Right cardiac atrium (tissue), 5 donors: ENCODE data around the gene ADAD2. TPM values are rescaled to one million over a fixed set of nuclear protein-coding genes. Genes with fewer than 3 reads are reported as not detected.

Source experiments
- ATAC-seq, 2 donors: fragments of 200-7000 bp; cut with Tn5 transposase; one replicate each; pipeline versions ENCODE4 v1.8.0 to v1.9.1; 2020; ENCODE audit warnings: moderate library complexity in 2 of 2, mild to moderate bottlenecking in 1 of 2
- DNase-seq, 3 donors: peaks; one replicate each; pipeline ENCODE4 v3.0.0-alpha.2; 2020
- H3K27ac ChIP-seq: one replicate; pipeline ENCODE4 v1.5.1; 2013; ENCODE audit warnings: mild to moderate bottlenecking, low read length, control low read depth, moderate library complexity
- H3K27me3 ChIP-seq: one replicate; pipeline ENCODE4 v1.6.1; 2013; ENCODE audit not compliant: control insufficient read depth, insufficient read depth
- H3K4me1 ChIP-seq: one replicate; pipeline ENCODE4 v1.6.1; 2013; ENCODE audit warnings: low read length; ENCODE audit not compliant: control insufficient read depth, insufficient read depth
- H3K4me3 ChIP-seq: one replicate; pipeline ENCODE4 v1.5.1; 2013; ENCODE audit warnings: low read length, control low read depth
- H3K9me3 ChIP-seq: one replicate; pipeline ENCODE4 v1.6.1; 2013; ENCODE audit warnings: low read length; ENCODE audit not compliant: control insufficient read depth
- WGBS: extraction: QIAGEN DNeasy Blood & Tissue Kit; methylation state at CpG from one replicate; pipeline ENCODE4 v1.1.7; 2013; 5-methylcytosine and 5-hydroxymethylcytosine counted together
- intact Hi-C, 4 donors: fragments of 100-400 bp; cut with DNase I; formaldehyde crosslinking; loops; one replicate each; pipeline versions ENCODE4 v1.11.0 to v1.14.0; 2022 to 2023
- polyA plus RNA-seq: library from polyadenylated mRNA; stranded (reverse); fragments of 200-250 nt; gene quantifications from one replicate; pipeline ENCODE4 v1.2.3, GENCODE V29; 2013
- total RNA-seq, 4 donors: library from RNA; stranded (reverse); fragmentation: NEBNext Ultra II Directional; extraction: Animal tissue kit (Norgen Biotek cat#: 25700); gene quantifications; one replicate each; pipeline ENCODE4 v1.2.1, GENCODE V29; 2021
- donor health status: healthy with polysubstance abuse.
- donor health status: DM: no; HTN: yes; CAD: no.
- donor health status: DM: no; HTN: no; CAD: no.
- donor health status: DM: no; HTN: yes; CAD: no; lungs with severe emphysema.
- donor health status: DM: yes; HTN: yes; CAD: no.

Gene ADAD2
- total and polyA plus RNA-seq, 5 donors: 0.38 to 2.9 (median 0.61) TPM; not detected in 1

DNA sequence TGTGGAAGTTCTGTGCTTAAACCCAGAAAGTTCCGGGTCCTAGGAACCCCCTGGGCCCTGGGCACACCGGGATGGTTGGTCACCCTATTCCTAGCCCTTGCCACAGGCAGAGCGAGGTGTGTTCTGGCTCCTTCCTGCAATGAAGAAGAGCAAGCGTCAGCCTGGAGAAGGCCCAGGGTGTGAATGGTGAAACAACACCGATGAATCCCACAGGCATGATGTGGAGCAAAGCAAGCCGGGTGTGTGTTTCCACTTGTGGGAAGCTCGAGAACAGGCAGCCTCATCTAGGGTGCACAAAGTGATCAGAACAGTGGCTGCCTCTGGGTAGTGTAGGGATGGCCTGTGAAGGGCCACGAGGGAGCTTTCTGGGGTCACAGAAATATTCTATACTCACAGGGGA, 35.1 kb downstream of the ADAD2 start:
- no peak overlapping the region for H3K4me3 ChIP-seq
- 88% methylated on average over 8 of the region's 8 CpGs for WGBS
- ATAC-seq (no peak), DNase-seq (no peak)
- H3K27me3 ChIP-seq: no peaks in the 10 kb centered on the region
- H3K9me3 ChIP-seq: no peaks in the 10 kb centered on the region
- H3K27ac ChIP-seq: no peak overlapping the region
- no peaks in the 10 kb centered on the region for H3K4me1 ChIP-seq
- intact Hi-C loops: no loop called here

DNA sequence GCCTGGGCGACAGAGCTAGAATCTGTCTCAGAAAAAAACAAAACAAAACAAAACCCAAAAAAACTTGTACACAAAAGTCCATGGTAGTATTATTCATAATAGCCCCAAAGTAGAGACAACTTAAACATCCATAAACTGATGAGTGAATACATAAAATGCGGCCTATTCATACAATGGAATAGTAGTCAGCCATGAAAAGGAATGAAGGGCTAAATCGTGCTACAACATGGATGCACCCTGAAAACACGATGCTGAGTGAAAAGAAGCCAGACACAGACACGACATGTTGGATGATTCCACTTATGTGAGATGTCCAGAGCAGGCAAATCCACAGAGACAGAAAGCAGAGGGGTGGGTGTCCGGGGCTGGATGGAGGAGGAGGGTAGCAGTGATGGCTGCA, 36.6 kb downstream of the ADAD2 start:
- no peaks in the 10 kb centered on the region for H3K9me3 ChIP-seq
- WGBS: 86% methylated on average over 6 of the region's 6 CpGs
- no peaks in the 10 kb centered on the region for H3K4me1 ChIP-seq
- no peak for DNase-seq
- ATAC-seq: no peak
- no peak overlapping the region for H3K27ac ChIP-seq
- intact Hi-C loops: no loop called here
- no peaks in the 10 kb centered on the region for H3K27me3 ChIP-seq
- H3K4me3 ChIP-seq: no peak overlapping the region

DNA sequence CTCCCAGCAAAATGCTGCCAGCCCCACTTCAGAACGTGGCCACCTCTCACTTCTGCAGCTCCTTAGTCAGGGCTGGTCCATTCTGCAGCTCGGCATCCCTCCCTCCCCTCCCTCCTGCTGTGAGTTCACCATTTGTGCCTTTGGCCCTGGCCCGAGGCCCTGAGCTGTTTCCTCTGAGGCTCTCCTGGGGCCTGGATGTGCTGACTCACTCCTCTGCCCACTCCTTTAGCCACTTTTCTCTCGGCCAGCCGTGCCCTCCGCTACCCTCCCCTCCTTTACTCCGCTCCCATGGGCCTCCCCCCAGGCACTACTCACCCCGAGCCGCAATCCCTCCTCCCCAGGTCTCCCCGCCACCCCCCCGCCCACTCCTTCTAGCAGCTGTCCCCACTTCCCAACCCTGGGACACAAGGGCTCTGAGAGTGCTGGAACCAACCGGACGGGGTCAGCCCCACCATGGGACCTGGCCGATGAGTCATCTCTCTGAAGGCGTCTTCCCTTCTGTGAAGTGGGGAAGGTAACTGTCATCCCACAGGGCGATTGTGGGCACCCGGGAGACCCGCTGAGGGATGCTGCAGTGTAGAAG, 37.4 kb downstream of the ADAD2 start:
- WGBS: 34% methylated on average over 18 of the region's 18 CpGs
- intact Hi-C loops: no loop called here

DNA sequence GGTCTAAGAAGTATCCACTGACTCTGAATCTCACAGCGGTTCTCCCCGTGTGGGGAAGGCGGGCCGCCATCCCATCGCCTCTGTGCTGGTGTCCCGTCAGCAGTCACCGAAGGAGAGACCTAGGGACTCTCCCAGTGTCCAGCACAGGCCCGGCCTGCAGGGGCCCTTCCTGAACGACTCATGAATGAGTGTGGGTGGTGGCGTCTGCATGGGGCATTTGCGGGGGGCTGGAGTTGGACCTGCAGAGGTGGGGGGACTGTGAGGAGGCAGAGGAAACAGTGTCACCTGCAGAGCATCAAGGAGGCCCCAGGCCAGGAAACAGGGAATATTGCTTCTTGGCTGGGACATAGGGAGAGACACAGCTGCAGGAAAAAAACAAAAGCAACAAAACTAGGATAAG, 38.5 kb downstream of the ADAD2 start:
- H3K9me3 ChIP-seq: no peaks in the 10 kb centered on the region
- no peak overlapping the region for H3K4me3 ChIP-seq
- intact Hi-C loops: no loop called here
- H3K27ac ChIP-seq: no peak overlapping the region
- peaks cover under 1% of the 10 kb centered on the region for H3K4me1 ChIP-seq
- no peaks in the 10 kb centered on the region for H3K27me3 ChIP-seq
- no peak for ATAC-seq
- WGBS: 81% methylated on average over 11 of the region's 11 CpGs
- DNase-seq: no peak

More for the DNA sequence above, 37.4 kb downstream of the ADAD2 start:
- DNase-seq: peak; percentile 89 to 94 (median 91)
- no peaks in the 10 kb centered on the region for H3K27me3 ChIP-seq
- no peak overlapping the region for H3K4me3 ChIP-seq
- H3K4me1 ChIP-seq: no peaks in the 10 kb centered on the region
- H3K27ac ChIP-seq: no peak overlapping the region
- ATAC-seq: peak; percentile 95 to 97
- no peaks in the 10 kb centered on the region for H3K9me3 ChIP-seq

DNA sequence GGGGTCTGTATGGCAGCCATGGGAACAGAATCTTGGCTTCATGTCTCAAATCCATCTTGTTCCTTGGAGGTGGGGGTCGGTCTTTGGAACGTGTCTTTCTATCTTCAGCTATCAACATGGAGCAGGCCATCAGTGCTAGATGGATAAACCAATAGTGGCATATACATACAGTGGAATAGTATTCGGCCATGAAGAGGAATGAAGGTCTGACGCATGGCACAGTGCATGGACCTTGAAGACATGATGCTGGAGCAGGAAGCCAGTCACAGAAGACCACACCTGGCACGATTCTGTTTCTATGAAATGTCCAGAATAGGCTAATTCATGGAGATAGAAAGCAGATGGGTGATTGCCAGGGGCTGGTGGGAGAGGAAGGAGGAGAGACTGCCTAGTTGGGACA, 41.1 kb downstream of the ADAD2 start:
- 90% methylated on average over 5 of the region's 5 CpGs for WGBS

DNA sequence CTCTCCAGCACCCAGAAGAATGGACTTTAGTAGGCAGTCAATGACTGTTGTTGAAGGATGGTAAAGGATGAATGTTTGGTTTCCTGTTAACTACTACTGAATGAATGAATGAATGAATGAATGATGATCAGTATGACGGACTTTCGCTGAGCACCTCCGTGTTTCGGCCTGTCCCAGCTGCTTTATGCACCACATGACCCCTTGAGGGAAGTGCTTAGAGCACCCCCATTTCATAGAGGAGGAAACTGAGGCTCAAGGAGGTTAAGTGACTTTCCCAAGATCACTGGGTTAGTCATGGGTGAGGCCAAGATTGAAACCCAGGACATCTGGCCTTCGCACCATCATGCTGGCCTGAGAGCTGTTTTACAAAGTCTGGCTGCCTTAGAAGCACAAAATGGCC, 42.0 kb downstream of the ADAD2 start:
- whole genome bisulfite sequencing: 94% methylated on average over 5 of the region's 5 CpGs

More for the DNA sequence above, 41.1 kb downstream of the ADAD2 start:
- intact Hi-C loops: no loop called here
- Histone ChIP-seq H3K4me3 (no peak overlapping the region), H3K4me1 (peaks cover 4% of the 10 kb centered on the region), H3K27ac (no peak overlapping the region), H3K27me3 (no peaks in the 10 kb centered on the region), H3K9me3 (no peaks in the 10 kb centered on the region)
- no peak for ATAC-seq
- DNase-seq: no peak

DNA sequence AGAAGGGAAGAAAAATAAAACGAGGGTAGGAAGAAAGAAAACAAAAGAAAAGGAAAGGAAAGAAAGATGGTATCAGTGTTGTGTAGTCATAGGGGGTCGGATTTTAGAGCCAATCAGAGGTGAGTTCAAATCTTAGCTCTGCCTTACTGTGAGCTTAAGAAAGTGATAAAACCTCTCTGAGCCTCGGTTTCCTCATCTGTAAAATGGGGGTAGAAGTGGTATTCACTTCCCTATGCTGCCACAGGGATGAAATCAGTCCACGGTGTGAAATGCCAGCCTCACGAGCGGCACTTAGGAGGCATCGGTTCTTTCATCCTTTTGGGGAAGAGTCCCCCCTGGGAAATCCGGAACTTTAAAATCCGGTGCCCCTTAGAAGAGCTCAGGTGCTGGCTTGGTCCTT, 42.8 kb downstream of the ADAD2 start:
- 81% methylated on average over 9 of the region's 9 CpGs for WGBS
- DNase-seq: no peak
- Histone ChIP-seq H3K4me3 (no peak overlapping the region), H3K9me3 (no peaks in the 10 kb centered on the region), H3K27ac (no peak overlapping the region), H3K27me3 (no peaks in the 10 kb centered on the region), H3K4me1 (peaks cover 4% of the 10 kb centered on the region)
- ATAC-seq: no peak
- intact Hi-C loops: no loop called here

More for the DNA sequence above, 42.0 kb downstream of the ADAD2 start:
- Histone ChIP-seq H3K27ac (no peak overlapping the region), H3K4me3 (no peak overlapping the region), H3K27me3 (no peaks in the 10 kb centered on the region), H3K4me1 (peaks cover 4% of the 10 kb centered on the region), H3K9me3 (no peaks in the 10 kb centered on the region)
- no peak for ATAC-seq
- intact Hi-C loops: no loop called here
- no peak for DNase-seq

DNA sequence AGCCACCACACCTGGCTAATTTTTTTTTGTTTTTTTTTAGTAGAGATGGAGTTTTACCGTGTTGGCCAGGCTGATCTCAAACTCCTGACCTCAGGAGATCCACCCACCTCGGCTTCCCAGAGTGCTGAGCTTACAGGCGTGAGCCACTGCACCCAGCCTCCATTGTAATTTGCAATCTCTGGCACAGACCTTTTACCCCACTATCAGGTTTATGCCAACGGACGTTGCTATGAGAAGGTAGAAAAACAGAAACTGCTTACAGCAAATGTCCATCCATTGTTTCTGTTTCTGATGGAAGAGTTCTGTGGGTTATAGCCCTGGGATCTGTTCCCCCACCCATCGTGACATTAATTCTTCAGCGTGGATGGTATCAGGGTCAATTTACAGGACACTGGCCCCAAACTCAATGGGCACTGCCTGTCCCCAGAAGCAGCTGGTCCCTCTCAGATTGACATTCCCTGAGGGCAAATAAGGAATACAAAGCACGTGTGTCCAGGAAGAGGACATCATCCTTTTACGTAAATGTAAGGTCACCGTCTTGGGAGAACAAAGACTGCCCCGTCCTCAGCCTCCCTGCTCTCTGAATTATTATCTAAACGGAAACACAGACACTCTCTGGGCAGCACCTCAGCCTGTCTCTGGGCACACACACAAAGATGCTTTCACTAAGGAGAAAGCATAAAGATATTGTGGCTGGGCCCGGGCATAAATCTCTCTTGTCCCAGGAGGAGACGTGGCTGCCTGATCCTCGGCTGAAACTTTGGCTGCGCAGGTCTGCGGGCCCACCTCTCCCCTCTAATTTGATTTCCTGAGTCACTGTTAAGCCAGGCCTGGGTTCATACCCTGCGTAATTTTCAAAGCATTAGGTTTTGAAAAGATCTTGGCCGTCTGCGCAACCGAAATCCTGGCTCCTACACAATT, 43.6 kb downstream of the ADAD2 start:
- intact Hi-C loops: no loop called here
- 44% methylated on average over 21 of the region's 21 CpGs for WGBS
- Histone ChIP-seq H3K27ac (no peak overlapping the region), H3K27me3 (no peaks in the 10 kb centered on the region), H3K4me1 (peaks cover 4% of the 10 kb centered on the region), H3K4me3 (no peak overlapping the region), H3K9me3 (no peaks in the 10 kb centered on the region)
- peak; percentile 34 to 74 for ATAC-seq
- peak in 1 of 3 donors; percentile 19 for DNase-seq

DNA sequence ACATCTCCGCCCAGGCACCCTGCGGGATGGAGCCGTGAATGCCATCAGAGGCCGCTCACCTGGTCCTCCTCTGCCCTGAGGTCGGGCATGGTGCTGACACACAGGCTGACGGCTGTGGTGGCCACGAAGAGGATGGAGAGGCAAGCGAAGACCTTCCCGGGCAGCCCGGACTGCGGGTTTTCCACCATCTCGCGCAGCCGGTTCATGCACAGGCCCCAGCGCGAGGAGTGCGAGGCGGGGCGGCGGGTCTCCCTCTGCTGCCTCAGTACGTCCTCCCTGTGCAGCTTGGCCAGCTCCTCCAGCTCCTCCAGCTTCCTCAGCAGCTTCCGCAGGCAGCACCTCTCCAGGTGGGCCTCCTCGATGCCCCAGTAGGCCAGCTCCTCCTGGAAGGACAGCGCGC, 45.7 kb downstream of the ADAD2 start:
- DNase-seq: no peak
- no peak for ATAC-seq
- H3K27ac ChIP-seq: no peak overlapping the region
- peaks cover 4% of the 10 kb centered on the region for H3K4me1 ChIP-seq
- H3K27me3 ChIP-seq: no peaks in the 10 kb centered on the region
- no peaks in the 10 kb centered on the region for H3K9me3 ChIP-seq
- 94% methylated on average over 25 of the region's 25 CpGs for WGBS
- H3K4me3 ChIP-seq: no peak overlapping the region
- intact Hi-C loops: no loop called here

DNA sequence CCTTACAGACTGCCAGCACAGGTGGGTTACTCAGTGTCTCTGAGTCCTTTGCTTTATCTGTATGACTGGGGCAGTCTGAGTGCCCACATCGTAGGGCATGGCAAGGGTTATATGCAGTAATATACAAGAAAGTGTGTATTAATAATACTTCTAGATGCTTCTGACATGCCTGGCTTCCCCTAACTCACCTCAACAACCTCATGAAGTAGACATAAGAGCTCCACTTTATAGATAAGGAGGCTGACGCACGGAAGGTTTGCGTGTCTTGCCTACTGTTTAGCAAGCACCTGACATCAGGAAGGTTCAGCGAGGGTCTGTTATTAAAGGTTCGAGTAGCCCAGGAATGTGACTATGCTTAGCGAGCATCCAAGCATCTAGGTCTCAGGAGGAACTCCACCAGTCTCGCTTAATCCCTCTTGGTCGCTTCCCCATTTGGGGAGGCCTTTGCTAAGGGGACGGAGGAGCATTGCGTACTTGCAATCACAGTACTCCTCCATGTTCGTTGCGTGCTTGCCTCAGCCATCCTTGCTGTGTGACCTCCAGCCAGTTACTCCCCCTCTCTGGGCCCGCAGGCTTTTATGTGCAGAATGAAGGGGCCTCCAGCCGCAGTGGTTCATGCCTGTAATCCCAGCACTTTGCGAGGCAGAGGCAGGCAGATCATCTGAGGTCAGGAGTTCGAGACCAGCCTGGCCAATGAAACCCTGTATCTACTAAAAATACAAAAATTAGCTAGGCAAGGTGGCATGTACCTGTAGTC, 47.2 kb downstream of the ADAD2 start:
- H3K4me1 ChIP-seq: peaks cover 4% of the 10 kb centered on the region
- no peak for DNase-seq
- H3K27me3 ChIP-seq: no peaks in the 10 kb centered on the region
- intact Hi-C loops: no loop called here
- 86% methylated on average over 17 of the region's 17 CpGs for WGBS
- no peak for ATAC-seq
- H3K4me3 ChIP-seq: no peak overlapping the region
- H3K9me3 ChIP-seq: no peaks in the 10 kb centered on the region
- no peak overlapping the region for H3K27ac ChIP-seq
